ENCODE results near the gene TKT. TPM values are rescaled to one million over a fixed set of nuclear protein-coding genes. Genes with fewer than 3 reads are reported as not detected.

TKT gene
- total RNA-seq, 4 donors from 2014 or later, result 130 to 171 (median 145) TPM

DNA sequence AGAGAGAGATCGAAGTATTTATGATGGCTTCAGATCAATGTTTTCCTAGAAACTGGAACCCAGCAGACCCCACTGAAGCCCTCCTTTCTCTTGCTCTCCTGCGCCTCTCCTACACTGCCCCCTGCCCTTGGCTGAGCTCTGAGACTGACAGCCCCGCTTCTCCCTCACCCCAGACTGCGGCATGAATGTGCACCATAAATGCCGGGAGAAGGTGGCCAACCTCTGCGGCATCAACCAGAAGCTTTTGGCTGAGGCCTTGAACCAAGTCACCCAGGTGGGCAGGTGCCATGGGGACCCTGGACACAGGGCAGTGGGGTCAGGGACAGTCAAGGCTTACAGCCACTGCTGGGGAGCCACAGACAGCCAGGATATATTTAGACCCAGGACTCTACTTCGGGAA is 71.1 kb downstream of the TKT start:
- Histone ChIP-seq H3K4me3 (no peak overlapping the region), H3K9me3 (no peaks in the 10 kb centered on the region), H3K27me3 (no peaks in the 10 kb centered on the region), H3K36me3 (peaks cover 0 to 91% (median 0%) of the 10 kb centered on the region in 3 donors), H3K4me1 (peaks cover 0 to 14% (median 8%) of the 10 kb centered on the region in 4 donors), H3K27ac (no peak overlapping the region)
- TF ChIP-seq POLR2A (IDR thresholded peaks at IDR 0.05), result no peak
- no peak for DNase-seq

DNA sequence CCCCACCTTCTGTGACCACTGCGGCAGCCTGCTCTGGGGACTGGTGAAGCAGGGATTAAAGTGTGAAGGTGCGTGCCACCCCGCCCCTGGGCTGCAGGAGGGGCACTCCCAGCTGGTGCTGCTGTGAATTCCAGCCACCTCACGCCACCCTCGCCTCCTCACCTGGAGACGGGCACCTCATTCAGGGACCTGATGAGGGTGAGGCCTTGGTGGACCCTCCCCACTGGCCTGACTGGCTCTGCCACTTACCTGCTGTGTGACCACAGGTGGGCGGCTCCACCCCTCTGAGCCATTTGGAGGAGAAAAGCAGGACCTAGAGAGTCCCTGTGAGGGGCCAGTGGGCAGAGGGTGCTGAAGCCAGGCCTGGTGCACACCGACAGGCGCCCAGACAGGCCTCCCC is 72.3 kb downstream of the TKT start:
- no peak overlapping the region for H3K4me3 ChIP-seq
- peaks cover 0 to 19% (median 9%) of the 10 kb centered on the region in 4 donors for H3K4me1 ChIP-seq
- no peaks in the 10 kb centered on the region for H3K27me3 ChIP-seq
- no peaks in the 10 kb centered on the region for H3K9me3 ChIP-seq
- peaks cover 0 to 91% (median 0%) of the 10 kb centered on the region in 3 donors for H3K36me3 ChIP-seq
- no peak for TF ChIP-seq POLR2A (IDR thresholded peaks at IDR 0.05)
- no peak overlapping the region for H3K27ac ChIP-seq
- DNase-seq, result no peak

DNA sequence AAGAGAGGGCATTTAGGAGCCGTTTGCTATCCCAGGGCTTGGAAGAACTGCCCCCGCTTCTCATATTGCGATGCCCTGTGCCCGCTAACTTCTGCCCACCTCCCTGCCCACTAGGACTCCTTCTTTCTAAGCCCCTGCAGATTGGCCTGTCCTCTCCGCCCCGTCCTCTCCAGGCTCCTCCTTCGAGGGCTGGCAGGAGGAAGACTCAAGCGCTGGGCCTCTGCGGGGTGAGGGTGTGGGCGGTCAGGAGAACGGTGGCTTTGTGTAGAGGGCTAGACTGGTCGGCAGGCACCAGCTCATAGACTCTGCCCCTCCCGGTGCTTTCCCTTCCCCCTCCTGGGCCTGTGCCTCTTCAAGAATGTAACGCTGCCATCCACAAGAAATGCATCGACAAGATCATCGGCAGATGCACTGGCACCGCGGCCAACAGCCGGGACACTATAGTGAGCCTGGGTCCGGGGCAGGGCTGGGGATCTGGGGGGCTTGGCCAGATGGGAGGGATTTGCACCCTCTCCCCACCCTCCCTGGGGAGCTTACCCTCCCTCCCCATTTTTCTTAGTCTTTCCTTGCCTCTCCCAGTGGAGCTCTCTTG is 73.0 kb downstream of the TKT start:
- peaks cover 0 to 93% (median 0%) of the 10 kb centered on the region in 3 donors for H3K36me3 ChIP-seq

DNA sequence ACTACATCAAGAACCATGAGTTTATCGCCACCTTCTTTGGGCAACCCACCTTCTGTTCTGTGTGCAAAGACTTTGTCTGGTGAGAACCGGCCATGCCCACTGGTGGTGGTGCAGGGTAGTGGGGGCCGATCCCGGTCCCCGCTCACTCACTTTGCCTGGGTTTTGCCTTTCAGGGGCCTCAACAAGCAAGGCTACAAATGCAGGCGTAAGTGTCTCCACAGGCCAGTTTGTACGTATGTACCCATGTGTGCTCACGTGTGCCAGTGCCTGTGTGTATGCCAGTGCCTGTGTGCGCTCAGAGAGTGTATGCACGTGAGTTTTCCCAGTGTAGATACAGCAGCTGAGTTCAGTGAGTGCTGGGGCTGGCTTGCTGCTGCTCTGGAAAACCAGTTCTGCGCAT is 74.3 kb downstream of the TKT start:
- H3K36me3 ChIP-seq, result peaks cover 0 to 88% (median 0%) of the 10 kb centered on the region in 3 donors
- TF ChIP-seq, protein P1, sequence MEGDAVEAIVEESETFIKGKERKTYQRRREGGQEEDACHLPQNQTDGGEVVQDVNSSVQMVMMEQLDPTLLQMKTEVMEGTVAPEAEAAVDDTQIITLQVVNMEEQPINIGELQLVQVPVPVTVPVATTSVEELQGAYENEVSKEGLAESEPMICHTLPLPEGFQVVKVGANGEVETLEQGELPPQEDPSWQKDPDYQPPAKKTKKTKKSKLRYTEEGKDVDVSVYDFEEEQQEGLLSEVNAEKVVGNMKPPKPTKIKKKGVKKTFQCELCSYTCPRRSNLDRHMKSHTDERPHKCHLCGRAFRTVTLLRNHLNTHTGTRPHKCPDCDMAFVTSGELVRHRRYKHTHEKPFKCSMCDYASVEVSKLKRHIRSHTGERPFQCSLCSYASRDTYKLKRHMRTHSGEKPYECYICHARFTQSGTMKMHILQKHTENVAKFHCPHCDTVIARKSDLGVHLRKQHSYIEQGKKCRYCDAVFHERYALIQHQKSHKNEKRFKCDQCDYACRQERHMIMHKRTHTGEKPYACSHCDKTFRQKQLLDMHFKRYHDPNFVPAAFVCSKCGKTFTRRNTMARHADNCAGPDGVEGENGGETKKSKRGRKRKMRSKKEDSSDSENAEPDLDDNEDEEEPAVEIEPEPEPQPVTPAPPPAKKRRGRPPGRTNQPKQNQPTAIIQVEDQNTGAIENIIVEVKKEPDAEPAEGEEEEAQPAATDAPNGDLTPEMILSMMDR (IDR thresholded peaks at IDR 0.05), result no peak
- TF ChIP-seq POLR2A (IDR thresholded peaks at IDR 0.05), result no peak
- H3K27me3 ChIP-seq, result no peaks in the 10 kb centered on the region
- H3K27ac ChIP-seq, result peak overlapping the region in 1 of 4 donors; percentile 57
- peaks cover 0 to 19% (median 5%) of the 10 kb centered on the region in 4 donors for H3K4me1 ChIP-seq
- no peak overlapping the region for H3K4me3 ChIP-seq
- no peak for DNase-seq
- H3K9me3 ChIP-seq, result no peaks in the 10 kb centered on the region

More for the DNA sequence above, 73.0 kb downstream of the TKT start:
- no peak for TF ChIP-seq POLR2A (IDR thresholded peaks at IDR 0.05)
- TF ChIP-seq, protein P1 (IDR thresholded peaks at IDR 0.05), result no peak
- Histone ChIP-seq H3K4me3 (no peak overlapping the region), H3K9me3 (no peaks in the 10 kb centered on the region), H3K27me3 (no peaks in the 10 kb centered on the region), H3K4me1 (peaks cover 0 to 19% (median 9%) of the 10 kb centered on the region in 4 donors), H3K27ac (no peak overlapping the region)
- no peak for DNase-seq

DNA sequence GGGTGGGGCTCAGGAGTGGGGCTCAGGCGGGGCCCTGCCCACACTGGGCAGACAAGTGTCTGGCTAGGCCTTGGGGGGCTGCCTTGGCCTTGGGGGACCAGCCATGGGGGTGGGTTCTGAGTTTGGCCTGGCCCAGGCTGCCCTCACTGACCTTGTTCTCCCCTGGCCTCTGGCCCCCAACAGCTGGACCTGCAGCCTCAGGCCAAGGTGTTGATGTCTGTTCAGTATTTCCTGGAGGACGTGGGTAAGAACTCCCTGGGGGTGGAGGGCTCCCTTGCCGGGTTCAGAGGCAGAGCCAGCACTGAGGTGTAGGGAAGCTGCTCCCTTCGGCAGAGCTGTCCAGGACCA is 74.8 kb downstream of the TKT start:
- Histone ChIP-seq H3K27ac (peak overlapping the region in 1 of 4 donors; percentile 57), H3K9me3 (no peaks in the 10 kb centered on the region), H3K36me3 (peaks cover 0 to 85% (median 0%) of the 10 kb centered on the region in 3 donors), H3K27me3 (no peaks in the 10 kb centered on the region), H3K4me3 (no peak overlapping the region), H3K4me1 (peaks cover 0 to 22% (median 5%) of the 10 kb centered on the region in 4 donors)
- no peak for TF ChIP-seq POLR2A (IDR thresholded peaks at IDR 0.05)
- TF ChIP-seq, protein P1 (IDR thresholded peaks at IDR 0.05), result no peak
- DNase-seq, result no peak

DNA sequence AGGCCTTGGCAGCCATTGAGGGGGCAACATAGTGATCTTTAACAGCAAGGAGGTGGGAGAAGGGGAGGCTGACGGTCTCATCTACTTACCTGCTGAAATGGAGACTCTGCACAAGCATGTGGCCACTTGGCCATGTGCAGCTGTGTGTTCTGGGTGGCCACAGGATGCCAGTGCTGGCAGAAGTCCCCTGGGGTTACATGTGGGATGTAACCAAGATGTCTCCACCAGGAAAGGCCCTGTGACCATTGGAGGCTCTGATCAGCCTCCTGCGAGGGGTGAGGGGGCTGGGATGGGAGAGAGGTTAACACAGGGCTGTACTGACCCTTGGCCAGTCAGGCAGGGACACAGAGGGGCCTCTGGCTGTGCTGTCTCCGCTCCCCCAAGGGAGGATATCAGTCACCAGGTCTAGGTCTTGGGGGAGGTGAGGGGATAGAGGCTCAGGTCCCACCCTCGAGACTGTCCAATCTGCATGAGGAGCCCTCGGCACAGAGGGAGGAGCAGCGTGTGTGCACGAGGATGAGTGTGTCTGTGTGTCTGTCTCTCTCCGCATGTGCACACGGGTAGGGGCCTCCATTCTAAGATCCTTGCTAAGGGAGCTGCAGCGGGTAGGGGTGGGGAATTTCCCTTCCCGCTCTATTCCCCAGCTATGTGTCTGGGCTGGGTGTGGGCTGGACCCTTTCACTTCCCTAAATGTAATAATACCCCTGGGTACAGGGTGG is 75.4 kb downstream of the TKT start:
- H3K4me1 ChIP-seq, result peaks cover 0 to 27% (median 5%) of the 10 kb centered on the region in 4 donors
- DNase-seq, result peak in 2 of 3 donors; percentile 84 to 90
- peak overlapping the region in 1 of 4 donors; percentile 15 for H3K4me3 ChIP-seq
- no peaks in the 10 kb centered on the region for H3K9me3 ChIP-seq
- no peaks in the 10 kb centered on the region for H3K27me3 ChIP-seq
- H3K36me3 ChIP-seq, result peaks cover 0 to 84% (median 0%) of the 10 kb centered on the region in 3 donors
- TF ChIP-seq, protein P1 (IDR thresholded peaks at IDR 0.05), result no peak
- TF ChIP-seq POLR2A (IDR thresholded peaks at IDR 0.05), result no peak
- H3K27ac ChIP-seq, result peak overlapping the region in 1 of 4 donors; percentile 57

Measured in Peyer's patch (tissue), 4 donors.